ENCODE measurements around the gene PFKM.

The PFKM gene

GRCh38 chr12:48160046-48160445 is 40.9 kb downstream of the PFKM start:
- no peak for DNase-seq

GRCh38 chr12:48160807-48161206 is 41.6 kb downstream of the PFKM start:
- no peak for DNase-seq

- no peak for DNase-seq
Measured at GRCh38 chr12:48163150-48163747, 44.1 kb downstream of the PFKM start.

- no peak for DNase-seq
Measured at GRCh38 chr12:48164451-48164850, 45.3 kb downstream of the PFKM start.

- DNase-seq = peak in 1 of 2 experiments; percentile 31
Measured at GRCh38 chr12:48165089-48165981, 46.2 kb downstream of the PFKM start.

GRCh38 chr12:48169011-48169410 is 49.8 kb downstream of the PFKM start:
- DNase-seq = no peak

GRCh38 chr12:48175613-48176416 is 56.7 kb downstream of the PFKM start:
- DNase-seq = no peak

- DNase-seq = no peak
Measured at GRCh38 chr12:48176417-48176751, 57.2 kb downstream of the PFKM start.

- no peak for DNase-seq
Measured at GRCh38 chr12:48177982-48178381, 58.8 kb downstream of the PFKM start.

- no peak for DNase-seq
Measured at GRCh38 chr12:48179466-48179865, 60.3 kb downstream of the PFKM start.

- DNase-seq = no peak
Measured at GRCh38 chr12:48180424-48180823, 61.3 kb downstream of the PFKM start.

- DNase-seq = no peak
Measured at GRCh38 chr12:48180857-48181495, 61.8 kb downstream of the PFKM start.

GRCh38 chr12:48182631-48183030 is 63.5 kb downstream of the PFKM start:
- no peak for DNase-seq

GRCh38 chr12:48183091-48183875 is 64.1 kb downstream of the PFKM start, which contains the start of gene CCDC184:
Gene CCDC184 (plus strand): TSS chr12:48183644. CDS start chr12:48184123, 479 bp downstream.
- peak; percentile 34 to 67 for DNase-seq

- no peak for DNase-seq
Measured at GRCh38 chr12:48183876-48184548, 64.8 kb downstream of the PFKM start.

- no peak for DNase-seq
Measured at GRCh38 chr12:48184549-48184922, 65.4 kb downstream of the PFKM start.

- DNase-seq = no peak
Measured at GRCh38 chr12:48185181-48185919, 66.2 kb downstream of the PFKM start.

GRCh38 chr12:48187916-48188695 is 68.9 kb downstream of the PFKM start:
- no peak for DNase-seq

- DNase-seq = peak; percentile 19 to 24
Measured at GRCh38 chr12:48189331-48190125, 70.4 kb downstream of the PFKM start.
